22Rv1 (cell line): Measurements from ENCODE around the gene GPAT2.
"Not testable (repeated sequence)": the region's sequence is repeated elsewhere in the genome, so short reads cannot be mapped to it uniquely, and the experiment has no call there.

ENCODE experiments used
- CTCF ChIP-seq: fragments of 450-650 bp; IDR thresholded peaks from 2 replicates; pipeline ENCODE4 v1.5.1; 2017; ENCODE audit warnings: mild to moderate bottlenecking
- ZFX ChIP-seq: fragments of 450-650 bp; IDR thresholded peaks from 2 replicates; pipeline ENCODE4 v1.6.1; 2017; ENCODE audit warnings: antibody characterized with exemption, borderline replicate concordance

GRCh38 chr2:95992102-95992501 is 42.6 kb downstream of the GPAT2 start:
- TF ChIP-seq CTCF, ZFX: not testable (repeated sequence)
